Neural cell (in vitro differentiated cells): ENCODE data around the gene SIGLEC1. TPM values are rescaled to one million over a fixed set of nuclear protein-coding genes. Genes with fewer than 3 reads are reported as not detected.

Source experiments
- H2AFZ ChIP-seq: fragments of 200-600, 300-800 bp; sonication (generic), shearing (Covaris generic); 2 replicates; pipeline ENCODE4 v1.6.0; 2014; ENCODE audit warnings: low read depth, mild to moderate bottlenecking, antibody characterized with exemption, low read length, moderate library complexity
- H3F3A ChIP-seq: fragments of 200-600 bp; shearing (Covaris generic); 2 replicates; pipeline ENCODE4 v1.6.1; 2016; ENCODE audit warnings: mild to moderate bottlenecking, moderate library complexity, mixed read lengths, antibody characterized with exemption, low read length; ENCODE audit not compliant: insufficient read depth, poor library complexity, severe bottlenecking
- H3K27ac ChIP-seq: fragments of 200-600, 300-800 bp; sonication (generic), shearing (Covaris generic); 2 replicates; pipeline ENCODE4 v1.5.1; 2014; ENCODE audit warnings: mild to moderate bottlenecking, low read length, moderate library complexity
- H3K27me3 ChIP-seq: fragments of 300-800, 200-600 bp; sonication (generic), shearing (Covaris generic); 2 replicates; pipeline ENCODE4 v1.6.0; 2014; ENCODE audit warnings: mild to moderate bottlenecking, low read depth, low read length, moderate library complexity; ENCODE audit not compliant: insufficient read depth
- H3K36me3 ChIP-seq: fragments of 300-800, 200-600 bp; sonication (generic), shearing (Covaris generic); 2 replicates; pipeline ENCODE4 v1.5.1; 2014; ENCODE audit warnings: mild to moderate bottlenecking, antibody characterized with exemption, low read length, moderate library complexity; ENCODE audit not compliant: insufficient read depth
- H3K4me2 ChIP-seq: fragments of 300-800, 200-600 bp; sonication (generic), shearing (Covaris generic); 2 replicates; pipeline ENCODE4 v1.6.0; 2014; ENCODE audit warnings: mild to moderate bottlenecking, low read length
- H3K4me3 ChIP-seq: fragments of 300-800, 200-600 bp; sonication (generic), shearing (Covaris generic); 2 replicates; pipeline ENCODE4 v1.5.1; 2014; ENCODE audit warnings: mild to moderate bottlenecking, low read length, moderate library complexity
- H3K79me2 ChIP-seq: fragments of 200-600 bp; shearing (Covaris generic); replicated peaks from 2 replicates; pipeline ENCODE4 v1.6.0; 2014; ENCODE audit warnings: mild to moderate bottlenecking, low read length, moderate library complexity; ENCODE audit not compliant: insufficient read depth
- H3K9ac ChIP-seq: fragments of 300-800, 200-600 bp; sonication (generic), shearing (Covaris generic); 2 replicates; pipeline ENCODE4 v1.6.1; 2016; ENCODE audit warnings: mild to moderate bottlenecking, low read length, mixed read lengths
- H3K9me2 ChIP-seq: fragments of 200-600 bp; shearing (Covaris generic); 2 replicates; pipeline ENCODE4 v1.6.1; 2016; ENCODE audit warnings: mild to moderate bottlenecking, low read length, mixed read lengths; ENCODE audit not compliant: insufficient read depth
- H3K9me3 ChIP-seq: fragments of 200-600, 300-800 bp; sonication (generic), shearing (Covaris generic); 2 replicates; pipeline ENCODE4 v1.6.1; 2016; ENCODE audit warnings: mild to moderate bottlenecking, mixed run types, low read length, moderate library complexity, mixed read lengths
- H4K20me1 ChIP-seq: fragments of 200-600 bp; shearing (Covaris generic); 2 replicates; pipeline ENCODE4 v1.6.1; 2016; ENCODE audit warnings: mild to moderate bottlenecking, mixed run types; ENCODE audit not compliant: insufficient read depth
- CTCF ChIP-seq: fragments of 450-650 bp; IDR thresholded peaks from 2 replicates; pipeline ENCODE4 v1.5.1; 2014; ENCODE audit warnings: antibody characterized with exemption, mild to moderate bottlenecking, moderate library complexity; ENCODE audit not compliant: poor library complexity, severe bottlenecking
- EP300 ChIP-seq: fragments of 450-650 bp; conservative IDR thresholded peaks from 2 replicates; pipeline ENCODE4 v1.6.1; 2014; ENCODE audit warnings: antibody characterized with exemption, mild to moderate bottlenecking, moderate library complexity; ENCODE audit not compliant: poor library complexity, severe bottlenecking
- EZH2 ChIP-seq: fragments of 200-600, 300-800 bp; shearing (Covaris generic), sonication (generic); IDR thresholded peaks from 2 replicates; pipeline ENCODE4 v1.6.1; 2014; ENCODE audit warnings: antibody characterized with exemption, low read length, borderline replicate concordance, mild to moderate bottlenecking; ENCODE audit not compliant: insufficient read depth, poor library complexity, severe bottlenecking
- MXI1 ChIP-seq: fragments of 450-650 bp; conservative IDR thresholded peaks from 2 replicates; pipeline ENCODE4 v1.6.1; 2014; ENCODE audit warnings: antibody characterized with exemption, mild to moderate bottlenecking; ENCODE audit not compliant: poor library complexity, severe bottlenecking
- POLR2AphosphoS5 ChIP-seq: IDR thresholded peaks from 2 replicates; pipeline ENCODE4 v1.6.1; 2012
- RAD21 ChIP-seq: fragments of 450-650 bp; conservative IDR thresholded peaks from 2 replicates; pipeline ENCODE4 v1.6.1; 2014; ENCODE audit warnings: antibody characterized with exemption, mild to moderate bottlenecking, moderate library complexity
- REST ChIP-seq: IDR thresholded peaks from 2 replicates; pipeline ENCODE4 v1.6.1; 2012; ENCODE audit warnings: borderline replicate concordance
- SMC3 ChIP-seq: fragments of 450-650 bp; conservative IDR thresholded peaks from 2 replicates; pipeline ENCODE4 v1.6.1; 2014; ENCODE audit warnings: antibody characterized with exemption, mild to moderate bottlenecking, moderate library complexity; ENCODE audit not compliant: poor library complexity
- TAF1 ChIP-seq: IDR thresholded peaks from 2 replicates; pipeline ENCODE4 v1.6.1; 2012; ENCODE audit warnings: low read depth
- polyA plus RNA-seq: library from polyadenylated mRNA; depleted of rRNA; stranded (reverse); fragments of >200 nt; gene quantifications from 2 replicates; pipeline ENCODE4 v1.2.3, GENCODE V29; 2014

SIGLEC1 gene
- polyA plus RNA-seq, 1 donor from 2014 or later = 0.12 TPM

DNA sequence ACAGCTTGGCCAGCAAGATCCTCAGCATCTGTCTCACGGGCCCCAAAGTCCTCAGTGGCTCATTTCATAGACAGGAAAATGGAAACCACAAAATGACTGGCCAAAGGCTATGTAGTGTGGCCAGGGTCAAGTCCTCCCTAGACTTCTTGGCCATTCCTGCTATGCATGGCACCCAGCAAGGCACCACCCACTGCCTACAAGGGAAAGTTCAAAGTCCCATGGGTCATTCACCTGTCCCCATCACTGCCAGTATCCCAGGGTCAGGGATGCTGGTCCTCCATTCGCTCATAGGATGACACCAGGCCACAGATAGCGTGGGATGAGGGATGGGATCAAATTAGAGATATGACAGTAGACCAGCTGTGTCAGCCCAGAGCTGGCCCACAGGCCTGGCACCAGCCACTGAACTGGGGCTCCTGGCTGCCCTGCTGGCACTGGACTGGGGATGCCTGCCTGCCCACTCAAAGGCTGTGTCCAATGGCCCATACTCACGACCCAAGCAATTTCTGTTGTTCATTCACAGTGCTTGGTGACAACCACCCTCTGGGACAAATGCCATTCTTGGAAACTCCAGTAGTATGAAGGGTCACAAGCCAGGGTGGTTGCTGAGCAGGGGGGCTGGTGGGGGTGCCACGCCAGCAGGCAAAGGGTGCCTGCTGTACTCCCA lies 43.5 kb upstream of the SIGLEC1 start:
- peaks cover 16% of the 10 kb centered on the region for H3K27me3 ChIP-seq
- no peak overlapping the region for H3K27ac ChIP-seq
- no peak overlapping the region for H3K9ac ChIP-seq
- no peak for TF ChIP-seq CTCF
- no peak for TF ChIP-seq SMC3
- TF ChIP-seq EP300 = no peak
- no peak for TF ChIP-seq TAF1
- TF ChIP-seq REST = no peak
- TF ChIP-seq RAD21 = no peak
- no peak for TF ChIP-seq EZH2
- no peak for TF ChIP-seq POLR2AphosphoS5
- TF ChIP-seq MXI1 = no peak
- H3K4me2 ChIP-seq = no peak overlapping the region
- H3K9me3 ChIP-seq = no peaks in the 10 kb centered on the region
- no peaks in the 10 kb centered on the region for H3K79me2 ChIP-seq
- H4K20me1 ChIP-seq = no peaks in the 10 kb centered on the region
- no peaks in the 10 kb centered on the region for H3F3A ChIP-seq
- no peaks in the 10 kb centered on the region for H3K36me3 ChIP-seq
- no peak overlapping the region for H2AFZ ChIP-seq
- no peak overlapping the region for H3K4me3 ChIP-seq
- H3K9me2 ChIP-seq = no peaks in the 10 kb centered on the region

- Histone ChIP-seq H3K9me2 (no peaks in the 10 kb centered on the region), H3K27ac (no peak overlapping the region), H3K27me3 (peaks cover 22% of the 10 kb centered on the region), H4K20me1 (no peaks in the 10 kb centered on the region), H3K4me2 (no peak overlapping the region), H3K79me2 (no peaks in the 10 kb centered on the region), H3K9me3 (no peaks in the 10 kb centered on the region), H3K36me3 (no peaks in the 10 kb centered on the region), H3K4me3 (no peak overlapping the region), H3F3A (no peaks in the 10 kb centered on the region), H3K9ac (no peak overlapping the region), H2AFZ (no peak overlapping the region)
- TF ChIP-seq SMC3 (no peak), REST (no peak), CTCF (no peak), EZH2 (no peak), MXI1 (no peak), POLR2AphosphoS5 (no peak)
Observed at GRCh38 chr20:3755269-3755668, 42.9 kb upstream of the SIGLEC1 start.
